Ovary (tissue), 3 donors: ENCODE measurements around the gene CFAP299.

Experiments
- EP300 ChIP-seq: sonication (generic); formaldehyde crosslinking; IDR thresholded peaks from one replicate; pipeline ENCODE4 v1.6.1; 2017; ENCODE audit warnings: antibody characterized with exemption
- POLR2A ChIP-seq: fragments of 450-650 bp; IDR thresholded peaks from one replicate; pipeline ENCODE4 v1.6.1; 2017; ENCODE audit warnings: antibody characterized with exemption, mild to moderate bottlenecking, moderate library complexity
- TF ChIP-seq, protein P1 (sequence below), 3 donors: fragments of 450-650 bp in 2 of 3; fragments of 200-600 bp in 1 of 3; IDR thresholded peaks; one replicate each; pipeline versions ENCODE4 v1.5.1 to v1.8.0; 2016 to 2022; ENCODE audit warnings: antibody characterized with exemption in 3 of 3, mild to moderate bottlenecking in 1 of 3
- donor health status: DM: no; HTN: no; CAD: no.

DNA sequence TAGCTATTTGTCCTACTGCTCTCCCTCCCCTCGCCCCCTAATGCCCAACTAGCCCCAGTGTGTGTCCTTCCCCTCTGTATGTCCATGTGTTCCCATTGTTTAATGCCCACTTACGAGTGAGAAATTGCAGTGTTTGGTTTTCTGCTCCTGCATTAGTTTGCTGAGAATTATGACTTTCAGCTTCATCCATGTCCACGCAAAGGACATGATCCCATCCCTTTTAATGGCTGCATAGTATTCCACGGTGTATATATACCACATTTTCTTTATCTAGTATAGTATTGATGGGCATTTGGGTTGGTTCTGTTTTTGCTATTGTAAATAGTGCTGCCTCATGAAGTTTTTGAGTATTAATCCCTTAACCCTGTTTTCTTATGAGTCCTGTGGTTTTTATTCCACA is 33.6 kb upstream of the CFAP299 start:
- TF ChIP-seq, protein P1, sequence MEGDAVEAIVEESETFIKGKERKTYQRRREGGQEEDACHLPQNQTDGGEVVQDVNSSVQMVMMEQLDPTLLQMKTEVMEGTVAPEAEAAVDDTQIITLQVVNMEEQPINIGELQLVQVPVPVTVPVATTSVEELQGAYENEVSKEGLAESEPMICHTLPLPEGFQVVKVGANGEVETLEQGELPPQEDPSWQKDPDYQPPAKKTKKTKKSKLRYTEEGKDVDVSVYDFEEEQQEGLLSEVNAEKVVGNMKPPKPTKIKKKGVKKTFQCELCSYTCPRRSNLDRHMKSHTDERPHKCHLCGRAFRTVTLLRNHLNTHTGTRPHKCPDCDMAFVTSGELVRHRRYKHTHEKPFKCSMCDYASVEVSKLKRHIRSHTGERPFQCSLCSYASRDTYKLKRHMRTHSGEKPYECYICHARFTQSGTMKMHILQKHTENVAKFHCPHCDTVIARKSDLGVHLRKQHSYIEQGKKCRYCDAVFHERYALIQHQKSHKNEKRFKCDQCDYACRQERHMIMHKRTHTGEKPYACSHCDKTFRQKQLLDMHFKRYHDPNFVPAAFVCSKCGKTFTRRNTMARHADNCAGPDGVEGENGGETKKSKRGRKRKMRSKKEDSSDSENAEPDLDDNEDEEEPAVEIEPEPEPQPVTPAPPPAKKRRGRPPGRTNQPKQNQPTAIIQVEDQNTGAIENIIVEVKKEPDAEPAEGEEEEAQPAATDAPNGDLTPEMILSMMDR (IDR thresholded peaks at IDR 0.05), result no peak
- TF ChIP-seq POLR2A (no peak), EP300 (no peak)
